Measurements from ENCODE around the gene RERE.

The RERE gene

GRCh38 chr1:8431784-8432183 is 385.7 kb downstream of the RERE start:
- no peak for DNase-seq (ENCODE audit: low read depth in 2 of 3, low spot score in 2 of 3)

GRCh38 chr1:8431019-8431418 is 386.4 kb downstream of the RERE start:
- no peak for DNase-seq (ENCODE audit: low read depth in 2 of 3, low spot score in 2 of 3)

GRCh38 chr1:8430476-8430875 is 387.0 kb downstream of the RERE start:
- DNase-seq (ENCODE audit: low read depth in 2 of 3, low spot score in 2 of 3): no peak

- DNase-seq (ENCODE audit: low read depth in 2 of 3, low spot score in 2 of 3): no peak
Measured at GRCh38 chr1:8429549-8430110, 387.8 kb downstream of the RERE start.

GRCh38 chr1:8428441-8428840 is 389.0 kb downstream of the RERE start:
- no peak for DNase-seq (ENCODE audit: low read depth in 2 of 3, low spot score in 2 of 3)

- no peak for DNase-seq (ENCODE audit: low read depth in 2 of 3, low spot score in 2 of 3)
Measured at GRCh38 chr1:8427986-8428385, 389.5 kb downstream of the RERE start.

GRCh38 chr1:8427493-8427892 is 389.9 kb downstream of the RERE start:
- no peak for DNase-seq (ENCODE audit: low read depth in 2 of 3, low spot score in 2 of 3)

GRCh38 chr1:8426996-8427395 is 390.4 kb downstream of the RERE start:
- DNase-seq (ENCODE audit: low read depth in 2 of 3, low spot score in 2 of 3): no peak

- no peak for DNase-seq (ENCODE audit: low read depth in 2 of 3, low spot score in 2 of 3)
Measured at GRCh38 chr1:8425781-8426161, 391.7 kb downstream of the RERE start.

- no peak for DNase-seq (ENCODE audit: low read depth in 2 of 3, low spot score in 2 of 3)
Measured at GRCh38 chr1:8425150-8425780, 392.2 kb downstream of the RERE start.

- DNase-seq (ENCODE audit: low read depth in 2 of 3, low spot score in 2 of 3): peak in 2 of 3 experiments; percentile 11 to 20
Measured at GRCh38 chr1:8424539-8425116, 392.8 kb downstream of the RERE start.

GRCh38 chr1:8423692-8424538 is 393.5 kb downstream of the RERE start:
- DNase-seq (ENCODE audit: low read depth in 2 of 3, low spot score in 2 of 3): peak in 2 of 3 experiments; percentile 41 to 52

- peak in 2 of 3 experiments; percentile 10 to 33 for DNase-seq (ENCODE audit: low read depth in 2 of 3, low spot score in 2 of 3)
Measured at GRCh38 chr1:8423269-8423691, 394.2 kb downstream of the RERE start.

- no peak for DNase-seq (ENCODE audit: low read depth in 2 of 3, low spot score in 2 of 3)
Measured at GRCh38 chr1:8422510-8423268, 394.8 kb downstream of the RERE start.

GRCh38 chr1:8421721-8422120 is 395.7 kb downstream of the RERE start:
- DNase-seq (ENCODE audit: low read depth in 2 of 3, low spot score in 2 of 3): no peak

GRCh38 chr1:8420318-8420717 is 397.1 kb downstream of the RERE start:
- no peak for DNase-seq (ENCODE audit: low read depth in 2 of 3, low spot score in 2 of 3)

- DNase-seq (ENCODE audit: low read depth in 2 of 3, low spot score in 2 of 3): no peak
Measured at GRCh38 chr1:8419861-8420260, 397.6 kb downstream of the RERE start.

GRCh38 chr1:8419172-8419571 is 398.3 kb downstream of the RERE start:
- no peak for DNase-seq (ENCODE audit: low read depth in 2 of 3, low spot score in 2 of 3)

- DNase-seq (ENCODE audit: low read depth in 2 of 3, low spot score in 2 of 3): no peak
Measured at GRCh38 chr1:8418301-8418700, 399.1 kb downstream of the RERE start.

- no peak for DNase-seq (ENCODE audit: low read depth in 2 of 3, low spot score in 2 of 3)
Measured at GRCh38 chr1:8417625-8418024, 399.8 kb downstream of the RERE start.

GRCh38 chr1:8416881-8417280 is 400.6 kb downstream of the RERE start:
- DNase-seq (ENCODE audit: low read depth in 2 of 3, low spot score in 2 of 3): no peak

All from activated CD8-positive, alpha-beta memory T cell treated with anti-CD3 and anti-CD28 coated beads for 48 hours (primary cell).